HEK293T (cell line): ENCODE data around the gene LACC1.

Experiments
- CTCF ChIA-PET: fragments of 350-600 bp; formaldehyde crosslinking; extraction: SDS; loops from one replicate; lab custom pipeline; 2021; ENCODE audit warnings: antibody characterized with exemption, inconsistent platforms; lab: Yijun Ruan, JAX
- POLR2A ChIA-PET: fragments of 350-600 bp; formaldehyde crosslinking; extraction: SDS; loops from one replicate; lab custom pipeline; 2020; ENCODE audit warnings: antibody characterized with exemption, inconsistent platforms; lab: Yijun Ruan, JAX
- DNase-seq: peaks from one replicate; pipeline ENCODE4 v3.0.0; 2012; ENCODE audit warnings: mixed read lengths; ENCODE audit errors: extremely low spot score
- ARNT ChIP-seq: fragments of 450-650 bp; IDR thresholded peaks from 2 replicates; pipeline ENCODE4 v1.6.1; 2017; ENCODE audit warnings: mild to moderate bottlenecking
- BHLHE40 ChIP-seq: fragments of 450-650 bp; IDR thresholded peaks from 2 replicates; pipeline ENCODE4 v1.6.1; 2016; ENCODE audit warnings: mild to moderate bottlenecking, moderate library complexity, borderline replicate concordance
- CTBP1 ChIP-seq: fragments of 450-650 bp; IDR thresholded peaks from 2 replicates; pipeline ENCODE4 v1.6.1; 2016; ENCODE audit warnings: borderline replicate concordance
- ELF4 ChIP-seq: fragments of 450-650 bp; IDR thresholded peaks from 2 replicates; pipeline ENCODE4 v1.6.1; 2017; ENCODE audit warnings: antibody characterized with exemption
- FOXA1 ChIP-seq: fragments of 450-650 bp; IDR thresholded peaks from 2 replicates; pipeline ENCODE4 v1.6.1; 2016; ENCODE audit warnings: mild to moderate bottlenecking
- FOXK2 ChIP-seq: fragments of 450-650 bp; IDR thresholded peaks from 2 replicates; pipeline ENCODE4 v1.6.1; 2016; ENCODE audit warnings: mild to moderate bottlenecking
- FOXM1 ChIP-seq: fragments of 450-650 bp; IDR thresholded peaks from 2 replicates; pipeline ENCODE4 v1.6.1; 2017; ENCODE audit warnings: mild to moderate bottlenecking, borderline replicate concordance
- HDGF ChIP-seq: fragments of 450-650 bp; IDR thresholded peaks from 2 replicates; pipeline ENCODE4 v1.6.1; 2017; ENCODE audit warnings: antibody characterized with exemption, borderline replicate concordance
- L3MBTL2 ChIP-seq: fragments of 450-650 bp; conservative IDR thresholded peaks from 2 replicates; pipeline ENCODE4 v1.6.1; 2016; ENCODE audit warnings: mild to moderate bottlenecking
- LEF1 ChIP-seq: fragments of 450-650 bp; IDR thresholded peaks from 2 replicates; pipeline ENCODE4 v1.6.1; 2017; ENCODE audit warnings: mild to moderate bottlenecking, borderline replicate concordance
- NFRKB ChIP-seq: fragments of 450-650 bp; IDR thresholded peaks from 2 replicates; pipeline ENCODE4 v1.6.1; 2016; ENCODE audit warnings: mild to moderate bottlenecking, moderate library complexity
- SP1 ChIP-seq: fragments of 450-650 bp; IDR thresholded peaks from 2 replicates; pipeline ENCODE4 v1.6.1; 2017
- SUZ12 ChIP-seq: fragments of 450-650 bp; IDR thresholded peaks from 2 replicates; pipeline ENCODE4 v1.6.1; 2016; ENCODE audit warnings: mild to moderate bottlenecking
- TARDBP ChIP-seq: fragments of 450-650 bp; IDR thresholded peaks from 2 replicates; pipeline ENCODE4 v1.6.1; 2016
- ZNF384 ChIP-seq: fragments of 450-650 bp; IDR thresholded peaks from 2 replicates; pipeline ENCODE4 v1.6.1; 2016
- TF ChIP-seq, protein P1 (sequence below): fragments of 450-650 bp; IDR thresholded peaks from 2 replicates; pipeline ENCODE4 v1.6.1; 2016

Gene LACC1

DNA sequence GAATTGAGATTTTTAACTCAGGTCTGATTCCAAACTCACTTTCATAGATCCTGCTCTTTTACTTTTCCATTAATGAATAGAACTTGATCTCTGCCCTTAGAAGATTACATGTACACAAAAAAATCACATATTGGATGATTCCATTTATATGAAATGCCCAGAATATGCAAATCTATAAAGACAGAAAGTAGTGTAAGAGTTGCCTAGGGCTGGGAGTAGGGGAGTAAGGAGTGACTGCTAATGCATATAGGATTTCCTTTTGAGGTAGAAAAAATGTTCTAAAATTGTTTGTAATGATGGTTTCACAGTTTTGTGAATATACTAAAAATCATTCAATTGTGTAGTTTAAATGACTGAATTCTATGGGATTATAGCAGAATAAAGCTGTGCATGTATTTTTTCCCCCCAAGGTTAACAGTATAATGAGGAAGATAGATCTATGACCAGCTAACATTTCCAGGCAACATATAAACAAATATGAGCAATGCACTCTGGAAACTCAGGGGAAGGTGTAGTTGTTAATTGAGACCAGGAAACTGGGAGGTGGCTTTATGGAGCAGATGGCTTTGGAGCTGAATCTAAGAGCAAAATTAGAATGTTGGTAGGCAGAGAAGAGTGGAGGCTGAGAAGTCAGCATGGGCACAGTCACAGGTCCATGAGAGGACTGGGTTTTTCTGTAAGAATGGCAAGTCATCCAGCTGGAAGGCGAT, 41.4 kb downstream of the LACC1 start:
- CTCF ChIA-PET = interaction anchor here (0.6 kb wide), 1 partner anchor 956 kb away, joined by 3 read pairs; no protein-coding TSS in a partner anchor
- no peak for DNase-seq
- POLR2A ChIA-PET = no interaction called here
- no peak for TF ChIP-seq TARDBP
- TF ChIP-seq CTBP1 = no peak
- TF ChIP-seq FOXK2 = no peak
- no peak for TF ChIP-seq FOXM1
- no peak for TF ChIP-seq NFRKB
- no peak for TF ChIP-seq HDGF
- TF ChIP-seq ZNF384 = no peak
- TF ChIP-seq, protein P1, sequence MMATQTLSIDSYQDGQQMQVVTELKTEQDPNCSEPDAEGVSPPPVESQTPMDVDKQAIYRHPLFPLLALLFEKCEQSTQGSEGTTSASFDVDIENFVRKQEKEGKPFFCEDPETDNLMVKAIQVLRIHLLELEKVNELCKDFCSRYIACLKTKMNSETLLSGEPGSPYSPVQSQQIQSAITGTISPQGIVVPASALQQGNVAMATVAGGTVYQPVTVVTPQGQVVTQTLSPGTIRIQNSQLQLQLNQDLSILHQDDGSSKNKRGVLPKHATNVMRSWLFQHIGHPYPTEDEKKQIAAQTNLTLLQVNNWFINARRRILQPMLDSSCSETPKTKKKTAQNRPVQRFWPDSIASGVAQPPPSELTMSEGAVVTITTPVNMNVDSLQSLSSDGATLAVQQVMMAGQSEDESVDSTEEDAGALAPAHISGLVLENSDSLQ = no peak
- no peak for TF ChIP-seq BHLHE40
- TF ChIP-seq LEF1 = no peak
- no peak for TF ChIP-seq ELF4
- TF ChIP-seq SUZ12 = no peak
- TF ChIP-seq SP1 = no peak
- no peak for TF ChIP-seq ARNT
- no peak for TF ChIP-seq L3MBTL2
- TF ChIP-seq FOXA1 = no peak

DNA sequence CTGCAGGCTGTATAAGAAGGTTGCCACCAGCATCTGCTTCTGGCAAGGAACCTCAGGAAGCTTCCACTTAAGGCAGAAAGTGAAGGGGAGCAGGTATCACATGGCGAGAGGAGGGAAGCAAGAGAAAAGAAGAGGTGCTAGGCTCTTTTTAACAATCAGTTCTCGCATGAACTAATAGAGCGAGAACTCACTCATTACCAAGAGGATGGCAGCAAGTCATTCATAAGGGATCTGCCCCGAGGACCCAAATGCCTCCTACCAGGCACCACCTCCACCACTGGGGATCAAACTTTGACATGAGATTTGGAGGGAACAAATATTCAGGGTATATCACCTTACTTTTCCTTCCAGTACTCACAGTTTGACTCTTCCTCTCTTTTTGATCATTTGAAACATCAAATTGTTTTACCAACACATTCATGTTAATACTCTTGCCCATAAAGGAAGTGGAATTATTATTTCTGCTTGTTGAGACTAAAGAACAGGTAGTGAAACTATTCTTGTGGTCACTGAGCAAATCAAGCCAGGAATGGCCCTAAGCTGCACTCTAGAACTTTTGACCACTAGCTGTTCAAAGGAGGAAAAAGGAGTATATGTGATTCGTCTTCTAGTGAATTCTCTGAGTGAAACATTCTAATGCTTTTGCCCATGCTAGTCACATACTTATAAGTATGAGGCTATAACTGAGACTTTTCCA, 45.0 kb downstream of the LACC1 start:
- TF ChIP-seq TARDBP (no peak), HDGF (no peak), SUZ12 (no peak), ARNT (no peak), BHLHE40 (no peak), LEF1 (no peak), L3MBTL2 (no peak), CTBP1 (no peak)
- POLR2A ChIA-PET = no interaction called here
- CTCF ChIA-PET = no interaction called here
- DNase-seq = no peak

DNA sequence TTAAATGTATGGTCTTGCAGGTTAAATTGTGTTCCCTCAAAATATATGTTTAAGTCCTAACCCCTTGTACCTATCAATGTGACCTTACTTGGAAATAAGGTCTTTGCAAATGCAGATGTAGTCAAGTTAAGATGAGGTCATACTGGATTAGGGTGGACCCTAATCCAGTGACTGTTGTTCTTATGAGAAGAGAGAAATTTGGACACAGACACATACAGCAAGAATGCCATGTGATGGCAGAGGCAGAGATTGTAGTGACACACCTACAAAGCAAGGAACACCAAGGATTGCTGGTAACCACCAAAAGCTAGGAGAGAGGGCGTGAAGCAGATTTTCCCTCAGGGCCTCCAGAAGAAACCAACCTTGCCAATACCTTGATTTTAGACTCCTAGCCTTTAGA, 50.2 kb downstream of the LACC1 start:
- CTCF ChIA-PET = no interaction called here
- no peak for DNase-seq
- no peak for TF ChIP-seq FOXK2
- TF ChIP-seq TARDBP = no peak
- no peak for TF ChIP-seq NFRKB
- TF ChIP-seq BHLHE40 = no peak
- no peak for TF ChIP-seq HDGF
- no peak for TF ChIP-seq ELF4
- no peak for TF ChIP-seq SUZ12
- no peak for TF ChIP-seq SP1
- TF ChIP-seq FOXA1 = no peak
- POLR2A ChIA-PET = no interaction called here

DNA sequence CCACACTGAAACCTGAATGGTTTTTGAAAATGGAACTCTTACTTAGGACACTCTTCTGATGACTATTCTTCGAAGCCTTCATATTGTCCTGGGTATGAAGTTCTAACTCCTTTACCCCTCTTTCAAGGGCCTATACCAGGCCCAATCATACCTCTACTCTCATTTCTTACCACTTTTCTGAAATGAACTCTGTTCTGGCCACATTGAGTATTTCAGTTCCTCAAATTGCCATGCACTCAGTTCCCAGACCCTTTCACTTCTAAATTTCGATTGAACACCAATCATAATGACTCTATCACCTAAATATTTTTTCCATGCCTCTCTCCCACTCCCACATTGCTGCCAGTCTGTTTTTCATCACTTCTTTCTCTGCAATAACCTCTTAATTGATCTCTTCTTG, 53.7 kb downstream of the LACC1 start:
- POLR2A ChIA-PET = no interaction called here
- no peak for TF ChIP-seq SUZ12
- TF ChIP-seq, protein P1 = no peak
- TF ChIP-seq FOXA1 = no peak
- TF ChIP-seq L3MBTL2 = no peak
- no peak for TF ChIP-seq CTBP1
- no peak for TF ChIP-seq SP1
- no peak for TF ChIP-seq BHLHE40
- TF ChIP-seq FOXM1 = no peak
- CTCF ChIA-PET = no interaction called here
- DNase-seq = no peak

DNA sequence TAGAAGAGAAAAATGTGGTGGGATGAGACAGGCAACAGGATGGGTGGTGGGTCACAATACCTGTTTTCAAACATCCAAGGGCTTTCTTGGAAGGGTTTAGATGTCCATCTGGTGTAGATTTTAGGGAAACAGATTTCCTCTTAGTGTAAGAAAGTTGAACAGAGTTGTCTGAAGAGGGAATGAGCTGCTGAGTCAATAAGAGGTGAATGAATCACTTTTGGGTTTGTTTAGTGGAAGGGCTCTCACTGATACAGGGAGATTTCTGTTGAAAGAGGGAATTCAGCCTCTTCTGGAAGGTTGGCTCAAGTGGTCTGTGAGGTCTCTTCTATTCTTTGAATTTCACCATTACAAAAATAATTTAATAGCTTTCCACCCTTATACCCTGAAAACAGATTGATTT, 54.6 kb downstream of the LACC1 start:
- POLR2A ChIA-PET = no interaction called here
- no peak for TF ChIP-seq L3MBTL2
- TF ChIP-seq LEF1 = no peak
- TF ChIP-seq TARDBP = no peak
- TF ChIP-seq CTBP1 = no peak
- TF ChIP-seq SUZ12 = no peak
- no peak for TF ChIP-seq ZNF384
- TF ChIP-seq FOXK2 = no peak
- TF ChIP-seq FOXA1 = no peak
- no peak for TF ChIP-seq BHLHE40
- TF ChIP-seq NFRKB = no peak
- TF ChIP-seq HDGF = no peak
- TF ChIP-seq, protein P1 = no peak
- no peak for TF ChIP-seq ARNT
- no peak for TF ChIP-seq SP1
- no peak for TF ChIP-seq FOXM1
- no peak for TF ChIP-seq ELF4
- CTCF ChIA-PET = no interaction called here
- DNase-seq = no peak

DNA sequence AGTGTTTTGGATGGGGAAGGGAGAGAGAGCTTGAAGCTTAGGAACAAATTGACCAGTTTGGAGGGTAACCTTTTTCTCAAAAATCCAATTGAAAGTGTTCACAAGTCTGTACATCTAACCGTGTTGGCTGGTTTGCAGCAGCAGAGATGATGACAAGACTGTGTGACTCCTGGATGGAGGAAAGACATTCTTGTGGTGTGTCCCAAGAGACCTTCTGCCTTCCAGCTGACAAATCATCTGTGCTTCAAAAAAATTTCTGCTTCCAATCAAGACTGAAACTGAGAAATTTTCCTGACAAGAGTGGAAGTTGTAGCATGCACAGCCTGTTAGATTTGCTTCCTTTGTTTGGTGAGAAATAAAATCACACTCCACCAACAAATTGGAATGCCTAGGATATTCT, 56.2 kb downstream of the LACC1 start:
- ChIA-PET POLR2A (no interaction called here), CTCF (no interaction called here)
- no peak for TF ChIP-seq L3MBTL2
- TF ChIP-seq NFRKB = no peak
- TF ChIP-seq TARDBP = no peak
- no peak for TF ChIP-seq CTBP1
- no peak for TF ChIP-seq SUZ12
- no peak for TF ChIP-seq ELF4
- no peak for TF ChIP-seq BHLHE40
- no peak for DNase-seq
